IPS DF 4.7 (cell line): ENCODE results near the gene APOC1.
"Not testable (repeated sequence)": the region's sequence is repeated elsewhere in the genome, so short reads cannot be mapped to it uniquely, and the experiment has no call there.

Experiments used
- DNase-seq: peaks from one replicate; pipeline ENCODE4 v3.0.0-alpha.2; 2013; ENCODE audit warnings: low spot score; ENCODE audit errors: extremely low read depth

Gene APOC1

GRCh38 chr19:44912854-44913253 is 1.6 kb upstream of the APOC1 start:
- no peak for DNase-seq

- not testable (repeated sequence) for DNase-seq
Measured at GRCh38 chr19:44913512-44914432, 636 bp upstream of the APOC1 start.

GRCh38 chr19:44924243-44924725 is 9.9 kb downstream of the APOC1 start:
- no peak for DNase-seq

- DNase-seq: no peak
Measured at GRCh38 chr19:44925114-44925891, 10.9 kb downstream of the APOC1 start.

- not testable (repeated sequence) for DNase-seq
Measured at GRCh38 chr19:44926245-44927077, 12.1 kb downstream of the APOC1 start.

- no peak for DNase-seq
Measured at GRCh38 chr19:44927746-44928145, 13.3 kb downstream of the APOC1 start.

- DNase-seq: no peak
Measured at GRCh38 chr19:44930088-44930487, 15.7 kb downstream of the APOC1 start.

- no peak for DNase-seq
Measured at GRCh38 chr19:44931541-44931940, 17.1 kb downstream of the APOC1 start.

GRCh38 chr19:44939668-44940067 is 25.3 kb downstream of the APOC1 start:
- no peak for DNase-seq

GRCh38 chr19:44942067-44942571 is 27.7 kb downstream of the APOC1 start, which contains the start of gene APOC4:
APOC4 (plus strand) TSS chr19:44942237; CDS start chr19:44942278, 41 bp downstream.
- DNase-seq: no peak

- no peak for DNase-seq
Measured at GRCh38 chr19:44943801-44944249, 29.4 kb downstream of the APOC1 start.

- DNase-seq: no peak
Measured at GRCh38 chr19:44947041-44947581, 32.7 kb downstream of the APOC1 start.

- DNase-seq: no peak
Measured at GRCh38 chr19:44948237-44948636, 33.8 kb downstream of the APOC1 start.

- no peak for DNase-seq
Measured at GRCh38 chr19:44948763-44949374, 34.5 kb downstream of the APOC1 start.

GRCh38 chr19:44949550-44949949 is 35.1 kb downstream of the APOC1 start:
- no peak for DNase-seq

GRCh38 chr19:44951179-44952159 is 37.1 kb downstream of the APOC1 start:
- peak; percentile 16 for DNase-seq

- no peak for DNase-seq
Measured at GRCh38 chr19:44954278-44954648, 39.9 kb downstream of the APOC1 start.

- peak; percentile 83 for DNase-seq
Measured at GRCh38 chr19:44954649-44955504, 40.5 kb downstream of the APOC1 start, which contains the start of gene CLPTM1. CLPTM1 (plus strand) TSS chr19:44955380; CDS start chr19:44955396, 16 bp downstream.
